Natural killer cell (primary cell): ENCODE data around the gene GPR17. TPM values are rescaled to one million over a fixed set of nuclear protein-coding genes. Genes with fewer than 3 reads are reported as not detected.

Experiments used
- ATAC-seq, 3 donors: fragments of 150-1000 bp in 2 of 3; fragments of 200-7000 bp in 1 of 3; cut with Tn5 transposase; 1 replicate in 1 of 3; 2 replicates in 2 of 3; pipeline ENCODE4 v1.10.0; 2021; ENCODE audit warnings: mild to moderate bottlenecking in 2 of 3, moderate library complexity in 2 of 3
- DNase-seq, 2 donors: peaks; one replicate each; pipeline versions ENCODE4 v3.0.0 to v3.0.0-alpha.2; 2013 to 2021; ENCODE audit warnings: mixed read lengths in 1 of 2
- H3K27ac ChIP-seq: one replicate; pipeline ENCODE4 v1.5.1; 2013; ENCODE audit warnings: mild to moderate bottlenecking, low read length
- H3K27me3 ChIP-seq: one replicate; pipeline ENCODE4 v1.6.1; 2013; ENCODE audit warnings: low read length; ENCODE audit not compliant: control insufficient read depth, insufficient read depth
- H3K36me3 ChIP-seq: one replicate; pipeline ENCODE4 v1.6.1; 2013; ENCODE audit warnings: low read length; ENCODE audit not compliant: control insufficient read depth, insufficient read depth
- H3K4me1 ChIP-seq: one replicate; pipeline ENCODE4 v1.6.1; 2013; ENCODE audit warnings: low read length; ENCODE audit not compliant: control insufficient read depth, insufficient read depth
- H3K4me3 ChIP-seq: one replicate; pipeline ENCODE4 v1.5.1; 2013; ENCODE audit warnings: low read length
- H3K9me3 ChIP-seq: one replicate; pipeline ENCODE4 v1.6.1; 2013; ENCODE audit warnings: low read length; ENCODE audit not compliant: control insufficient read depth, insufficient read depth
- H3K27ac Mint-ChIP-seq, 2 donors: one replicate each; pipeline ENCODE4 v1.8.0; 2022; ENCODE audit warnings: mild to moderate bottlenecking in 2 of 2, mixed read lengths in 2 of 2, moderate library complexity in 1 of 2
- H3K27me3 Mint-ChIP-seq, 2 donors: one replicate each; pipeline ENCODE4 v1.8.0; 2022; ENCODE audit warnings: low read depth in 2 of 2, mixed read lengths in 2 of 2
- H3K36me3 Mint-ChIP-seq: one replicate; pipeline ENCODE4 v1.8.0; 2022; ENCODE audit warnings: mixed read lengths
- H3K4me1 Mint-ChIP-seq, 2 donors: one replicate each; pipeline ENCODE4 v1.8.0; 2022; ENCODE audit warnings: mixed read lengths in 2 of 2
- H3K4me3 Mint-ChIP-seq: one replicate; pipeline ENCODE4 v1.8.0; 2022; ENCODE audit warnings: mild to moderate bottlenecking, moderate library complexity, mixed read lengths
- H3K9me3 Mint-ChIP-seq, 2 donors: one replicate each; pipeline ENCODE4 v1.8.0; 2022; ENCODE audit warnings: mixed read lengths in 2 of 2
- CTCF ChIP-seq: fragments of 200-600 bp; IDR thresholded peaks from one replicate; pipeline ENCODE4 v1.8.0; 2022; ENCODE audit warnings: antibody characterized with exemption
- WGBS: methylation state at CpG from one replicate; pipeline ENCODE4 v1.1.7; 2013; ENCODE audit warnings: missing lambda C conversion rate; ENCODE audit not compliant: insufficient coverage; 5-methylcytosine and 5-hydroxymethylcytosine counted together
- intact Hi-C: fragments of 100-400 bp; cut with micrococcal nuclease; formaldehyde crosslinking; loops from one replicate; pipeline ENCODE4 v1.14.2; 2022
- total RNA-seq, 4 donors: library from RNA; stranded (reverse); fragments of 120-200 nt in 1 of 4; gene quantifications; one replicate each; pipeline versions ENCODE4 v1.2.3 to v1.2.4, GENCODE V29; 2013 to 2022

GPR17 gene
- total RNA-seq, 3 donors from 2014 or later (not counting 1 experiment from before 2014, with no cell fraction given) = not detected

GRCh38 chr2:127664065-127664894 is 18.3 kb downstream of the GPR17 start:
- Mint-ChIP-seq H3K36me3 (no peaks in the 10 kb centered on the region), H3K27me3 (peaks cover 34 to 49% of the 10 kb centered on the region in 2 donors), H3K9me3 (no peaks in the 10 kb centered on the region), H3K4me3 (no peak overlapping the region), H3K4me1 (peaks cover 0 to 7% of the 10 kb centered on the region in 2 donors), H3K27ac (no peak overlapping the region)
- no peaks in the 10 kb centered on the region for H3K4me1 ChIP-seq
- H3K36me3 ChIP-seq = no peaks in the 10 kb centered on the region
- 20% methylated on average over 69 of the region's 69 CpGs for WGBS
- TF ChIP-seq CTCF = no peak
- peaks cover 12% of the 10 kb centered on the region for H3K27me3 ChIP-seq
- no peaks in the 10 kb centered on the region for H3K9me3 ChIP-seq
- no peak overlapping the region for H3K27ac ChIP-seq
- intact Hi-C loops = no loop called here
- H3K4me3 ChIP-seq = no peak overlapping the region
- ATAC-seq (no peak), DNase-seq (no peak)

- H3K27me3 Mint-ChIP-seq = peaks cover 34 to 55% of the 10 kb centered on the region in 2 donors
- DNase-seq = no peak
- intact Hi-C loops = no loop called here
Observed at GRCh38 chr2:127664895-127665225, 18.9 kb downstream of the GPR17 start.

GRCh38 chr2:127665267-127665893 is 19.4 kb downstream of the GPR17 start:
- peaks cover 34 to 60% of the 10 kb centered on the region in 2 donors for H3K27me3 Mint-ChIP-seq
- intact Hi-C loops = no loop called here
- Histone ChIP-seq H3K27me3 (peaks cover 12% of the 10 kb centered on the region), H3K4me3 (no peak overlapping the region), H3K36me3 (no peaks in the 10 kb centered on the region), H3K9me3 (no peaks in the 10 kb centered on the region), H3K27ac (no peak overlapping the region), H3K4me1 (no peaks in the 10 kb centered on the region)
- no peak for TF ChIP-seq CTCF
- DNase-seq = no peak
- no peak overlapping the region for H3K4me3 Mint-ChIP-seq
- H3K4me1 Mint-ChIP-seq = peaks cover 0 to 4% of the 10 kb centered on the region in 2 donors
- WGBS = 92% methylated on average over 8 of the region's 8 CpGs
- no peaks in the 10 kb centered on the region for H3K9me3 Mint-ChIP-seq
- no peak overlapping the region for H3K27ac Mint-ChIP-seq
- H3K36me3 Mint-ChIP-seq = no peaks in the 10 kb centered on the region
- ATAC-seq = no peak

More at GRCh38 chr2:127664895-127665225, 18.9 kb downstream of the GPR17 start:
- no peak overlapping the region for H3K27ac ChIP-seq
- ATAC-seq = no peak
- no peaks in the 10 kb centered on the region for H3K36me3 ChIP-seq
- H3K36me3 Mint-ChIP-seq = no peaks in the 10 kb centered on the region
- H3K9me3 ChIP-seq = no peaks in the 10 kb centered on the region
- H3K27ac Mint-ChIP-seq = no peak overlapping the region
- peaks cover 12% of the 10 kb centered on the region for H3K27me3 ChIP-seq
- no peak overlapping the region for H3K4me3 ChIP-seq
- H3K4me1 ChIP-seq = no peaks in the 10 kb centered on the region
- no peak overlapping the region for H3K4me3 Mint-ChIP-seq
- H3K9me3 Mint-ChIP-seq = no peaks in the 10 kb centered on the region
- WGBS = 91% methylated on average over 6 of the region's 6 CpGs
- peaks cover 0 to 5% of the 10 kb centered on the region in 2 donors for H3K4me1 Mint-ChIP-seq
- TF ChIP-seq CTCF = no peak
